ENCODE data around the gene FUS.
A peak's percentile ranks its signal among the peaks of the same experiment; 100 is the strongest.

FUS gene

GRCh38 chr16:31213877-31214707 is 34.2 kb downstream of the FUS start, which contains the start of gene TRIM72:
Gene TRIM72, plus strand, starts transcription at chr16:31214119. Its CDS starts 620 bp downstream, at chr16:31214739.
- Mint-ChIP-seq H3K36me3 (ENCODE audit: low read depth) (no peaks in the 10 kb centered on the region), H3K27me3 (peaks cover 58% of the 10 kb centered on the region), H3K4me1 (ENCODE audit: low read depth) (peaks cover 42% of the 10 kb centered on the region), H3K9me3 (no peaks in the 10 kb centered on the region), H3K27ac (peak within 1 kb of the TSS; percentile 71), H3K4me3 (peak within 1 kb of the TSS; percentile 81)
- intact Hi-C loops (cut with micrococcal nuclease) = no loop called here

DNA sequence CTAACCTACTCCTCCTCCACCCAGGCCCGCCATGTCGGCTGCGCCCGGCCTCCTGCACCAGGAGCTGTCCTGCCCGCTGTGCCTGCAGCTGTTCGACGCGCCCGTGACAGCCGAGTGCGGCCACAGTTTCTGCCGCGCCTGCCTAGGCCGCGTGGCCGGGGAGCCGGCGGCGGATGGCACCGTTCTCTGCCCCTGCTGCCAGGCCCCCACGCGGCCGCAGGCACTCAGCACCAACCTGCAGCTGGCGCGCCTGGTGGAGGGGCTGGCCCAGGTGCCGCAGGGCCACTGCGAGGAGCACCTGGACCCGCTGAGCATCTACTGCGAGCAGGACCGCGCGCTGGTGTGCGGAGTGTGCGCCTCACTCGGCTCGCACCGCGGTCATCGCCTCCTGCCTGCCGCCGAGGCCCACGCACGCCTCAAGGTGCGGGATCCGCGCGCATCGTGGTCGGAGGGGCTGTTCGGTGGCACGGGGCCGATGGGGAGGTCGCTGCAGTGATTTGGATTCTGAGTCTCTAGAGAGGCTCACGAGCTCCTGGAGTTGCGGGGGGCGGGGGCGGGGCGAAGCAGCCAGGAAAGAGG is 34.9 kb downstream of the FUS start:
- H3K9me3 Mint-ChIP-seq = no peaks in the 10 kb centered on the region
- peak overlapping the region; percentile 71 for H3K27ac Mint-ChIP-seq
- H3K4me3 Mint-ChIP-seq = peak overlapping the region; percentile 81
- intact Hi-C loops (cut with micrococcal nuclease) = no loop called here
- H3K36me3 Mint-ChIP-seq (ENCODE audit: low read depth) = no peaks in the 10 kb centered on the region
- H3K4me1 Mint-ChIP-seq (ENCODE audit: low read depth) = peaks cover 42% of the 10 kb centered on the region
- peaks cover 60% of the 10 kb centered on the region for H3K27me3 Mint-ChIP-seq

DNA sequence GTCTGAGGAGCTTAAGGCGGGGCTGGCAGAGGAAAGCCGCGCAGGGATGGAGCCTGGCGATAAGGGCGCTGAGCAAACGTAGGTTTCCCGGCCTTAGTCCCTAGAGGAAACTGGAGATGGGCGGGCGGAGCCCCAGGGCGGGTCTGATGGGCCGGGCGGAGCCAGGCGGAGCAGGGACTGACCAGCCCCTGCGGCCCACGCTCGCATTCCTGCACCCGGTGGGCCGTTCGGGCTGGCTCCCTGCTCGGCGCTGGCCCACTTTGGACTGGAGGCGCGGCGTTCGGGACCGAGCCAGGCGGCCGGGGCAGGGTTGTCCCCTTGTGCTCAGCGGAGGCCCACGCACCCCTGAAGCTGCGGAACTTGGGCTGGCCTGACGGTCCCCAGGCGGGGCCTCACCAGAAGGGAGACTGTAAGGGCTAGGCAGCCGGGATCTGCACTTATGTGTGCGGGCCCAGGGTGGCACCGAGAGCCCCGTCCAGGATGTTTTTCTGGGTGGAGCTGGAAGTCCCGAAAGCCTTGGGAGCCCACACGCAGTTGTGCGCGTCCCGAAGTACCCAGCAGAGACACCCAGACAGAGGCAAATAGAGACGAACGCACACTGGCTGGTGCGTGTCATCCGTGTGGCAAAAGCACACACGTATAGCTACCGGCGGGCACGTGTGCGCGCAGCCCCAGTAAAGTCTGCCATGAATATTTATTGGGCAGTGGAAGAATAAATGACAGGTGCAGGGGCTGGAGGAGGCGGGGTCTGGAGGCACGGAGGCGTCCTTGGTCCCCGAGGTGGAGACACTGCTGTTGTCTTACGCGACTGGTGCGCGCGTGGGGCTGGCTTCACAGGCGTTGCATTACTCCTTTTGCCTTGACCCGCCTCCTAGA is 35.6 kb downstream of the FUS start:
- intact Hi-C loops (cut with micrococcal nuclease) = no loop called here
- peak overlapping the region; percentile 71 for H3K27ac Mint-ChIP-seq
- H3K36me3 Mint-ChIP-seq (ENCODE audit: low read depth) = no peaks in the 10 kb centered on the region
- H3K4me3 Mint-ChIP-seq = peak overlapping the region; percentile 81
- no peaks in the 10 kb centered on the region for H3K9me3 Mint-ChIP-seq
- H3K27me3 Mint-ChIP-seq = peaks cover 58% of the 10 kb centered on the region
- H3K4me1 Mint-ChIP-seq (ENCODE audit: low read depth) = peaks cover 42% of the 10 kb centered on the region

DNA sequence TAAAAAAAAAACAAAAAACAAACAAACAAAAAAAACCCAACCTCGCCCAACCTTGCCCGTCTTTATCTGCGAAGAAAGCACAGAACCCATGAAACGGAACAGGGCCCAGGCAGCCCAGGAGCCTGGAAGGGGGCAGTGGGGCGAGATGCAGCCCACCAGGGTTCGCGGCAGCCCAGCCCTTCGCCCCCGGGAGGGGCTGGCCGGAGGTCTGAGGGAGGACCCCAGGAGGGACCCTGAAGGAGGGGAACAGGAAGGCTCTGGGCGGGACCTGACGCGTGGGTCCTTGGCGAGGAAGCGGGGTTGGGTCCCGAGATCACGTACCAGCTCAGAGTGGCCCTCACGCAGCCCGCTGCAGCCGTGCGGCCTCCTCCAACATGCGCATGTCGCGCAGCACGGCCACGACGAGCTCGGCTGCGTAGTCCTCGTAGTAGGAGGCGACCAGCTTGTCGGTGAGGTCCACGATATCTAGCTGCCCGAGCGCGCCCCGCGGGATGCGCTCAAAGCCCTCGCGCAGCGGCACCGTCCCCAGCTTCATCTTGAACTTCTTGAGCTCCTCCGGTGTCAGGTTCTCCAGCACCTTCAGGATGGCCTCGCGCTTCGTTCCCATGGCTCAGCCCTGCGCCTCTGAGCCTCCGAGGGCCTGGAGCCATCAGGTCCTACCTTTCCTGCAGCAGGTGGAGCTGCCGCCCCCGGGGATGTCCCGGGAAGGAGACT is 36.6 kb downstream of the FUS start, which contains the start of gene PYDC1:
Gene PYDC1 (minus strand): TSS at position 714 of the 714 bp plus-strand sequence. CDS start 107 bp downstream, at position 607.
- intact Hi-C loops (cut with micrococcal nuclease) = no loop called here
- Mint-ChIP-seq H3K4me1 (ENCODE audit: low read depth) (peaks cover 50% of the 10 kb centered on the region), H3K9me3 (no peaks in the 10 kb centered on the region), H3K27ac (peak within 1 kb of the TSS; percentile 71), H3K36me3 (ENCODE audit: low read depth) (no peaks in the 10 kb centered on the region), H3K4me3 (peak within 1 kb of the TSS; percentile 81), H3K27me3 (peaks cover 67% of the 10 kb centered on the region)

- Mint-ChIP-seq H3K4me3 (peak overlapping the region; percentile 81), H3K27ac (no peak overlapping the region), H3K9me3 (no peaks in the 10 kb centered on the region), H3K36me3 (ENCODE audit: low read depth) (no peaks in the 10 kb centered on the region), H3K27me3 (peaks cover 68% of the 10 kb centered on the region), H3K4me1 (ENCODE audit: low read depth) (peaks cover 56% of the 10 kb centered on the region)
- intact Hi-C loops (cut with micrococcal nuclease) = no loop called here
Observed at GRCh38 chr16:31217136-31217530, 37.2 kb downstream of the FUS start.

- Mint-ChIP-seq H3K36me3 (ENCODE audit: low read depth) (no peaks in the 10 kb centered on the region), H3K4me3 (no peak overlapping the region), H3K4me1 (ENCODE audit: low read depth) (peaks cover 47% of the 10 kb centered on the region), H3K27ac (no peak overlapping the region), H3K9me3 (no peaks in the 10 kb centered on the region), H3K27me3 (peaks cover 51% of the 10 kb centered on the region)
- intact Hi-C loops (cut with micrococcal nuclease) = no loop called here
Observed at GRCh38 chr16:31219154-31219741, 39.3 kb downstream of the FUS start.

GRCh38 chr16:31221357-31222160 is 41.6 kb downstream of the FUS start:
- no peaks in the 10 kb centered on the region for H3K36me3 Mint-ChIP-seq (ENCODE audit: low read depth)
- H3K9me3 Mint-ChIP-seq = no peaks in the 10 kb centered on the region
- H3K4me3 Mint-ChIP-seq = no peak overlapping the region
- H3K27ac Mint-ChIP-seq = no peak overlapping the region
- peaks cover 44% of the 10 kb centered on the region for H3K27me3 Mint-ChIP-seq
- H3K4me1 Mint-ChIP-seq (ENCODE audit: low read depth) = peaks cover 29% of the 10 kb centered on the region
- intact Hi-C loops (cut with micrococcal nuclease) = no loop called here

DNA sequence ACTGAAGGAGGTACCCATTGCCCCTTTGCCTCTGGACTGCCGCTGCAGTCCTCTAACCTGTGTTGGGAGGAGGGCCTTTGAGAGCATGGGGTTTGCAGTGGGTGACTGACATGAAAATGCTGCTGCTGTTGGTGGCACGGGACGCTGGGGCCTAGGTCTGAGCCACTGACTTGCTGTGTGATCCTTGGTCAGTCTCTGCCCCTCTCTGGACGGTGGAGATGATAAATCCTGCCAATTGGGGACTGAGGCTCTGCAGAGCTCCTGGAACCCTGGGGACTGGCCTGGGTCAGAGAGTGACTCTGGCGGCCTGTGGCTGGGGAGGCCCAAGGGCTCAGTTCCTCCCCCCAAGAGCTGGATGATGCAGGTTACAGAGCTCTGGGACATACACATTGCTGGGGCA is 43.1 kb downstream of the FUS start:
- Mint-ChIP-seq H3K4me3 (no peak overlapping the region), H3K4me1 (ENCODE audit: low read depth) (peaks cover 24% of the 10 kb centered on the region), H3K9me3 (no peaks in the 10 kb centered on the region), H3K27me3 (peaks cover 34% of the 10 kb centered on the region), H3K36me3 (ENCODE audit: low read depth) (no peaks in the 10 kb centered on the region), H3K27ac (no peak overlapping the region)
- intact Hi-C loops (cut with micrococcal nuclease) = no loop called here

GRCh38 chr16:31224092-31224955 is 44.4 kb downstream of the FUS start:
- H3K27me3 Mint-ChIP-seq = peaks cover 23% of the 10 kb centered on the region
- H3K36me3 Mint-ChIP-seq (ENCODE audit: low read depth) = no peaks in the 10 kb centered on the region
- H3K4me1 Mint-ChIP-seq (ENCODE audit: low read depth) = peaks cover 31% of the 10 kb centered on the region
- H3K27ac Mint-ChIP-seq = no peak overlapping the region
- intact Hi-C loops (cut with micrococcal nuclease) = no loop called here
- H3K4me3 Mint-ChIP-seq = no peak overlapping the region
- H3K9me3 Mint-ChIP-seq = no peaks in the 10 kb centered on the region

DNA sequence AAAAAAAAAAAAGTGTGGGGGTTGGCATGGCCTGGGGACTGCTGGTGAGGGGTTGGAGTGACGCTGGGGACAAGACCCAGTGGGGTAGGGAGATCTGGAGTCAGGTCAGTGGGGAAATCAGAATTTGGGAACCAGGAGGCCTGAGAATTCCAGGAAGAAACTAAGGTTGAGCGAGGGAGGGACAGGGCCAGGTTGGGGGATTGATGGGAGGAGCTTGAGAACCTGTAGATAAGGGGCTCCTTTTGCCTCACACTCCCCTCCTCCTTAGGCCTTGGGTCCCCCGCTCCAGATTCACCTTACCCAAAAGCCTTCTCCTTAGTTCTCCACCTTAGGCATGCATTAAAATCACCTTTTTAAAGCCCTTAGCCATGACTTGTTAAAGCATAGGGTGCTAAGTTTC is 45.3 kb downstream of the FUS start:
- H3K36me3 Mint-ChIP-seq (ENCODE audit: low read depth) = no peaks in the 10 kb centered on the region
- peaks cover 39% of the 10 kb centered on the region for H3K4me1 Mint-ChIP-seq (ENCODE audit: low read depth)
- H3K27ac Mint-ChIP-seq = no peak overlapping the region
- intact Hi-C loops (cut with micrococcal nuclease) = no loop called here
- H3K9me3 Mint-ChIP-seq = no peaks in the 10 kb centered on the region
- no peak overlapping the region for H3K4me3 Mint-ChIP-seq
- H3K27me3 Mint-ChIP-seq = peaks cover 23% of the 10 kb centered on the region

GRCh38 chr16:31228206-31228605 is 48.3 kb downstream of the FUS start:
- Mint-ChIP-seq H3K4me3 (no peak overlapping the region), H3K27me3 (peaks cover 7% of the 10 kb centered on the region), H3K9me3 (no peaks in the 10 kb centered on the region), H3K27ac (no peak overlapping the region), H3K4me1 (ENCODE audit: low read depth) (peaks cover 26% of the 10 kb centered on the region), H3K36me3 (ENCODE audit: low read depth) (no peaks in the 10 kb centered on the region)
- intact Hi-C loops (cut with micrococcal nuclease) = no loop called here

- intact Hi-C loops (cut with micrococcal nuclease) = no loop called here
- Mint-ChIP-seq H3K27me3 (peaks cover 7% of the 10 kb centered on the region), H3K4me3 (no peak overlapping the region), H3K27ac (peak overlapping the region; percentile 2), H3K36me3 (ENCODE audit: low read depth) (no peaks in the 10 kb centered on the region), H3K4me1 (ENCODE audit: low read depth) (peaks cover 26% of the 10 kb centered on the region), H3K9me3 (peaks cover 4% of the 10 kb centered on the region)
Observed at GRCh38 chr16:31229501-31229900, 49.6 kb downstream of the FUS start.

Data from dendritic cell treated with granulocyte-macrophage colony-stimulating factor and Interleukin-4, amounts not matched to agents 40 ng/mL and 50 ng/mL, for 4 days (primary cell).